Stimulated activated CD4-positive, alpha-beta T cell treated with anti-CD3 and anti-CD28 coated beads, Interleukin-4, amount 100 ng/mL, for 4 hours (primary cell): ENCODE data around the gene DMTF1.
"Not testable (repeated sequence)": the region's sequence is repeated elsewhere in the genome, so short reads cannot be mapped to it uniquely, and the experiment has no call there.

ENCODE experiments used
- DNase-seq, 2 experiments: peaks; one replicate each; pipeline ENCODE4 v3.0.0-alpha.2; 2020

Gene DMTF1

GRCh38 chr7:87152112-87152896, at the start of gene DMTF1:
Gene DMTF1 (plus strand): TSS chr7:87152453. CDS start chr7:87164942, 12,489 bp downstream.
- DNase-seq = peak; percentile 80 to 84

GRCh38 chr7:87105401-87105800, 46.9 kb upstream of the DMTF1 start:
- no peak for DNase-seq

DNA sequence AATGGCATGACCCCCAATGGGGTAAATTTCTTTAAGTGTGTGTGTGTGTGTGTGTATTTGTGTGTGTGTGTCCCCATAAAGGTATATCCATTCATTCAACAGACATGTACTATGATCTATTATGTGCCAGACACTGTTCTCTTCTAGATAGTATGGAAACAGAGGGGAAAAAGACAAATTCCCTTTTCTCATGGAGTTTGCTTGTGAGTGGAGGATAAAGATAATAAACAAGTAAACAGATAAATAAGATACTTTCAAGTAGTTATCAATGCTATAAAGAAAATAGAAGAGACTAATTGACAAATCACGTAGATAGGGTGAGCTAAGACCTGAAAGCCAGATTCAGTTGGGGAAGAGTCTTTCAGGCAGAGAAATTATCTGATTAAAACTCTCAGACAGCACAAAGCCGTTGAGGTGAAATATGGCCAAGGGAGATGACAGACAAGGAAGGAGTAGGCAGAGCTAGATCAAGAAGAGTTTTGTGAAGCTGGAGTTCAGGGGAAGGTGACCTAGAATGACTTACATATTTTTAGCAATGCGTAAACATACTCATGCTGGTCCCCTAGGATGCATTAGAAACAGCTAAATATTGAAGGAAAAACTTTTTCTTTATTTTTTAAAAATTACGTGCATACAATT, 45.2 kb upstream of the DMTF1 start:
- DNase-seq = no peak

DNA sequence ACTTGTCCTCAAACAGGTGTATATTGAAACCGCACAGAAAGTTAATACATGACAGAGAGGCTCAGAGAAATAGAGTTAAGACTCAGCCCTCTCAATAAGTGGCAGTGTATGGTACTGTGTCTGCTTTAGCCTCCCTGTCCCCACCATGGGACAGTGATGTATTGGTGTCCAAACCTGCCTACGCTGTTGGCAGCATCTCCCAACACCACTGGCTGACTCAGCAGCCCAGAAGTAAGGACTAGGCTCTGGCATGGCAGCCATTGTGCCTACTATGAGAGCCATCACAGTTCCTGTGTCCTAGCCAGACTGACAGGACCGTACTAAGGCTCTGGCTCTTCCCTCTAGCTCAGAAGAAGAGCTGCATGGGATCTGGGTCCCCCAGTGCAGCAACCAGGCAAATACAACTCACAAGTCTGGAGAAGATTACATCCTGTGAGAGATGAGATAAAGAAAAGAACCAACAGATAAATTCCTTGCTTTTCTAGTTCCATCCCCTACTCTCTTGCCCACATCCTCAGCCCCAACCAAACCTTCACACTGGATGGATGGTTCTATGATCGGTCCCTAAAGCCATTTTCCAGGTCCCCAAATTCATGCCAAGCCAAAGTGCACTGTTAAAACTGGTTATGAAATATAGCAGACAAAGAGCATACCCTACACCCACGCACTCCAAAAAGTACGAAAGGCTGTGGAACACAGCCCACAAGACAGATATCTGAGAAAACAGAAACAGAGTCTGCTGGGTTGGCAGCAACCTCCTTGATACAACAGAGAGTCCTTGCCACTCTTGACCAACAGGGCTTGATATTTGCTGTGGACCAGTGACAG, 44.1 kb upstream of the DMTF1 start:
- no peak for DNase-seq

DNA sequence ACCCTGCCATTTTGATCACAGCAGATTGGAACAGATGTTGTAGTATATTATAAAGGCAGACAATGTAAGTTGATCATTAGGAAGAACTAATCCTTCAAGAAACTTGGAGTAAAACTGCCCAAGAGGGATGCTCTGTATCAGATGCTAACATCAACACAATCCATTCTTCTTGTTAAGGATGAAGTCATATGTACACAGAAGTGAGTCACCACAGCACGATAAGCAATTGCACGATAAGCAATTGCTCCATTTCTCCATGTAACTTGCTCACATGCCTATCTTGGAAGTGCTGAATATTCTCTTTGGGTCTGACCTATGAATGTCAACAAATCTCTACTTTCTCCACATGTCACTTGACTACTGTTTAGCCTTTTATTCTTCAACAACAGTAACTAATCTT, 41.5 kb upstream of the DMTF1 start:
- DNase-seq = no peak

- no peak for DNase-seq
Measured at GRCh38 chr7:87111877-87112276, 40.4 kb upstream of the DMTF1 start.

- DNase-seq = no peak
Measured at GRCh38 chr7:87113077-87113476, 39.2 kb upstream of the DMTF1 start.

- not testable (repeated sequence) for DNase-seq
Measured at GRCh38 chr7:87113904-87114303, 38.3 kb upstream of the DMTF1 start.

DNA sequence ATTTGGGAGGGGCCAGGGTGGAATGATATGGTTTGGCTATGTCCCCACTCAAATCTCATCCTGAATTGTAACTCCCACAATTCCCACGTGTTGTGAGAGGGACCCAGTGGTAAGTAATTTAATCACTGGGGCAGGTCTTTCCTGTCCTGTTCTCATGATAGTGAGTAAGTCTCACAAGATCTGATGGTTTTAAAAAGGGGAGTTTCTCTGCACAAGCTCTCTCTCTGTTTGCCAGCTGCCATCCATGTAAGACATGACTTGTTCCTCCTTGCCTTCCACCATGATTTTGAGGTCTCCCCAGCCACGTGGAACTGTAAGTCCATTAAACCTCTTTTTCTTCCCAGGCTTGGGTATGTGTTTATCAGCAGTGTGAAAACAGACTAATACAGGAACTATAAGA, 36.5 kb upstream of the DMTF1 start:
- not testable (repeated sequence) for DNase-seq

GRCh38 chr7:87116315-87116714, 35.9 kb upstream of the DMTF1 start:
- no peak for DNase-seq

GRCh38 chr7:87119581-87119980, 32.7 kb upstream of the DMTF1 start:
- no peak for DNase-seq

DNA sequence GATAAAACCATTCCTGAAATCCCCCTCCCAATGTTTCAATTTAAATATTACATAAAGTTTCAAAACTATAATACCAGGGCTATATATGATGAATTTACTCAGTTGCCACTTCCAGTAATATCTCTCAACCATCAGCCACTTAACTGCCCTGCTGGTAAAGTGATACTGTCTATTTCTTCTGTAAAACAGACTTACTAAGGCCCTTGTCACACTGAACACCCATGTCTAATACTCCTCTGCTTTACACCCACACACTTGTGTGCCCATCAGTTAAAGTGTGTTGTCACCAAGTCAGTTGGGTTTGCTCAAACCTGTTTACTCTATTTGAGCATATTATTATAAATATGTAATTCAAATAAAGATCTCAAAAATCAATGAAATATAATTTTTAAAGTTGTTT, 29.1 kb upstream of the DMTF1 start:
- no peak for DNase-seq

- no peak for DNase-seq
Measured at GRCh38 chr7:87127019-87127418, 25.2 kb upstream of the DMTF1 start.

GRCh38 chr7:87128861-87129267, 23.4 kb upstream of the DMTF1 start:
- DNase-seq = no peak

- DNase-seq = no peak
Measured at GRCh38 chr7:87129332-87129731, 22.9 kb upstream of the DMTF1 start.

GRCh38 chr7:87129848-87130247, 22.4 kb upstream of the DMTF1 start:
- DNase-seq = no peak

GRCh38 chr7:87131771-87132170, 20.5 kb upstream of the DMTF1 start:
- no peak for DNase-seq

DNA sequence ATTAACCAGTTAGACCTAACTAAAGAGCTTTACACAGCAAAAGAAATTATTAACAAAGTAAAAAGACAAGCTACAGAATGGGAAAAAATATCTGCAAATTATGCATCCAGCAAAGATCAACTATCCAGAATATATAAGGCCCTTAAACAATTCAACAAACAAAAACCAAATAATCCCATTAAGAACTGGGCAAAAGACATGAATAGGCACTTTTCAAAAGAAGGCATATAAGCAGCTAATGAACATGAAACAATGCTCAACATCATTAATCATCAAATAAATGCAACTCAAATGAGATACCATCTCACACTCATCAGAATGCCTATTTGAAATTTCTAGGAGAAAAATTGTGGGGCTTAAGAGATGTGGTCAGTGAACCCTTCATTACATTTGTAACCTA, 15.0 kb upstream of the DMTF1 start:
- no peak for DNase-seq

GRCh38 chr7:87139514-87139913, 12.7 kb upstream of the DMTF1 start:
- no peak for DNase-seq

DNA sequence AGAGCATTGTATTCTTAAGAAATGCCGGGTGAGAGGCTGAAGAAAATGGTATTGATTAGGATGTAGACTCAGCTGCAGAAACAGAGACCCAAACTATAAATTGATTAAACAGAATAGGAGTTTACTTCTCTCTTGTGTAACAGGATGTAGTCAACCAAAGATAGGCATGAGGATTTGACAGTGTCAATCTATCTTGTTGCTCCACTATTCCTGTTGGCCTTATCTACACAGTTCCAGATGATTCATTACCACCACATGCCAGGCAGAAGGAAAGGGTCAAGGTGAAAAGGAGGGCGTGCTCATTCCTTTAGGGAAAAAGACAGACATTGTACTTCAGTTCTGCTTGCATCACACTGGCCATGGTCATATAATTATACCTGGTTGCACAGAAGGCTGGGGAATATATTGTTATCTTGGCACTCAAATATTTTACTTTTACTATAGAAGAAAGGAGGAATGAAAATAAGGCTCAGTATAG, 11.9 kb upstream of the DMTF1 start:
- no peak for DNase-seq

GRCh38 chr7:87144173-87144657, 8.0 kb upstream of the DMTF1 start:
- no peak for DNase-seq

DNA sequence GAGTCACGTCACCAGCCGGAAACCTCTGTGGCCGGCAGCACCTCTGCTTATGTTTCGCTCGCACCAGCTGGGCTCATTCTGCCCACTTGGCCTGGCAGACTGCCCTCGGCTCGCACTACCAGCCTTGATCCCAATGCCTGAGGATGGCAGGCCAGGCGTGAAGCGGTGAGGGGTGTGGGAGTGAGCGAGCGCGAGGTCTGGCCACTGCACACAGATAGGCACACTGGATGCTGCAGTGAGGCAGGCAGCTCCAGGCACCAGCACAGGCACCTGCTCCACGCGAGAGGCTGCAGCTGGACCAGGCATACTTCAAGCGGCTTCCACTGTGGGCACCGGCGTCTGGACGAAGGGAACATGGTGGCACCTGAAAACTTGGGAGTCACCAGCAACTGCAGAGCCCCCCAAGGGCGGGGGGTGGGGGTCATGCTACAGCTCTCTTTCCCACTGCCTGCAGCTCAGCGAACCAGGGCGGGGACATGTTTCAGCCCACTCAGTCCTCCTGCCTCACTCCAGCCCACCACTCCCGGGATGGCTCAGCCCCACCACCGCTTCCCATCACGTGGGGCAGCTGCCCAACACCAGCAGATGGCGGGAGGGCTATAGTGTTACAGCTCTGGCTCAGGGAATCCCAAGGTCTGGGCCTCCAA, 5.4 kb upstream of the DMTF1 start:
- no peak for DNase-seq

GRCh38 chr7:87147500-87147899, 4.8 kb upstream of the DMTF1 start:
- no peak for DNase-seq
